Neural crest cell (in vitro differentiated cells): Measurements from ENCODE around the gene UBASH3B. TPM values are rescaled to one million over a fixed set of nuclear protein-coding genes. Genes with fewer than 3 reads are reported as not detected.

Experiments
- DNase-seq: peaks from one replicate; pipeline ENCODE4 v3.0.0; 2021; ENCODE audit warnings: low read depth, mixed read lengths, low spot score
- H3K27ac Mint-ChIP-seq: one replicate; pipeline ENCODE4 v1.8.0; 2021; ENCODE audit warnings: mild to moderate bottlenecking, mixed read lengths; ENCODE audit not compliant: unreplicated experiment
- H3K27me3 Mint-ChIP-seq: 2 replicates; pipeline ENCODE4 v1.8.0; 2021; ENCODE audit warnings: low read depth, mild to moderate bottlenecking, mixed read lengths
- H3K36me3 Mint-ChIP-seq: 2 replicates; pipeline ENCODE4 v1.8.0; 2021; ENCODE audit warnings: low read depth, mild to moderate bottlenecking, mixed read lengths
- H3K4me1 Mint-ChIP-seq: 2 replicates; pipeline ENCODE4 v1.8.0; 2021; ENCODE audit warnings: mixed read lengths
- H3K4me3 Mint-ChIP-seq: one replicate; pipeline ENCODE4 v1.8.0; 2021; ENCODE audit warnings: mild to moderate bottlenecking, mixed read lengths
- H3K9me3 Mint-ChIP-seq: 2 replicates; pipeline ENCODE4 v1.8.0; 2021; ENCODE audit warnings: mixed read lengths
- CTCF ChIP-seq: fragments of 200-600 bp; sonication (generic); conservative IDR thresholded peaks from 2 replicates; pipeline ENCODE4 v1.5.0; 2021; ENCODE audit warnings: antibody characterized with exemption, mild to moderate bottlenecking
- total RNA-seq: library from RNA; stranded (reverse); gene quantifications from 2 replicates; pipeline ENCODE4 v1.2.1, GENCODE V29; 2021

Gene UBASH3B
- total RNA-seq, 1 donor from 2014 or later: 6.8 TPM

GRCh38 chr11:122775675-122776271, 120.3 kb downstream of the UBASH3B start:
- Mint-ChIP-seq H3K27ac (no peak overlapping the region), H3K4me1 (peaks cover 19% of the 10 kb centered on the region), H3K36me3 (no peaks in the 10 kb centered on the region), H3K27me3 (peaks cover 10% of the 10 kb centered on the region), H3K4me3 (no peak overlapping the region), H3K9me3 (no peaks in the 10 kb centered on the region)
- no peak for TF ChIP-seq CTCF
- DNase-seq: no peak

- H3K9me3 Mint-ChIP-seq: no peaks in the 10 kb centered on the region
- no peak overlapping the region for H3K27ac Mint-ChIP-seq
- no peaks in the 10 kb centered on the region for H3K36me3 Mint-ChIP-seq
- H3K4me3 Mint-ChIP-seq: no peak overlapping the region
- DNase-seq: no peak
- peaks cover 22% of the 10 kb centered on the region for H3K4me1 Mint-ChIP-seq
- H3K27me3 Mint-ChIP-seq: peaks cover 10% of the 10 kb centered on the region
- TF ChIP-seq CTCF: no peak
Measured at GRCh38 chr11:122776546-122776945, 121.0 kb downstream of the UBASH3B start.

GRCh38 chr11:122777343-122777742, 121.8 kb downstream of the UBASH3B start:
- Mint-ChIP-seq H3K4me3 (no peak overlapping the region), H3K4me1 (peaks cover 22% of the 10 kb centered on the region), H3K9me3 (no peaks in the 10 kb centered on the region), H3K27me3 (peaks cover 9% of the 10 kb centered on the region), H3K36me3 (no peaks in the 10 kb centered on the region), H3K27ac (no peak overlapping the region)
- no peak for TF ChIP-seq CTCF
- no peak for DNase-seq

DNA sequence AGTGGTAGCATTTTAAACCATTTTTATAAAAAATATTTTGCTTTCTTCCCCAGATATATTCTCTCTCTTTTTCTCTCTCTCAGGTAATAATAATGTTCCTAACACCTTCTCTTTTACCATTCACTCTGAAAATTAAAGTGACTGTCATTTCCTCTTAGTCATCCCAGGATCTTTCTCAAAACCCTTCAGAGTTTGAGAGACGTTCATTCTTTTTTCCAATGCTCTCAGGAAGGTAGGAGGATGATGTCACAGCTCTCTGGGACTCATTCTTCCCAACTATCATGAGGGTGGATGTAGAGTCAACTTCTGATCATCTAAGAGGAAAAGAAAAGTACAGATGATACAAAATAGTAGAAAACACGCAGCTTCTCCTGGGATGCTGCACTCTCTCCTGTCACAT, 122.6 kb downstream of the UBASH3B start:
- no peak for DNase-seq
- H3K9me3 Mint-ChIP-seq: no peaks in the 10 kb centered on the region
- H3K27me3 Mint-ChIP-seq: peaks cover 9% of the 10 kb centered on the region
- no peak for TF ChIP-seq CTCF
- H3K4me3 Mint-ChIP-seq: no peak overlapping the region
- no peaks in the 10 kb centered on the region for H3K36me3 Mint-ChIP-seq
- no peak overlapping the region for H3K27ac Mint-ChIP-seq
- H3K4me1 Mint-ChIP-seq: peaks cover 22% of the 10 kb centered on the region

- no peak overlapping the region for H3K4me3 Mint-ChIP-seq
Measured at GRCh38 chr11:122779047-122779629, 123.6 kb downstream of the UBASH3B start.

More at GRCh38 chr11:122779047-122779629, 123.6 kb downstream of the UBASH3B start:
- Mint-ChIP-seq H3K27me3 (peaks cover 9% of the 10 kb centered on the region), H3K4me1 (peaks cover 14% of the 10 kb centered on the region), H3K9me3 (no peaks in the 10 kb centered on the region), H3K27ac (no peak overlapping the region), H3K36me3 (no peaks in the 10 kb centered on the region)
- no peak for TF ChIP-seq CTCF
- DNase-seq: no peak
